ENCODE measurements around the gene INO80B. TPM values are rescaled to one million over a fixed set of nuclear protein-coding genes. Genes with fewer than 3 reads are reported as not detected.

INO80B gene
- total RNA-seq, result 14.3 and 15.0 TPM in 2 replicates

DNA sequence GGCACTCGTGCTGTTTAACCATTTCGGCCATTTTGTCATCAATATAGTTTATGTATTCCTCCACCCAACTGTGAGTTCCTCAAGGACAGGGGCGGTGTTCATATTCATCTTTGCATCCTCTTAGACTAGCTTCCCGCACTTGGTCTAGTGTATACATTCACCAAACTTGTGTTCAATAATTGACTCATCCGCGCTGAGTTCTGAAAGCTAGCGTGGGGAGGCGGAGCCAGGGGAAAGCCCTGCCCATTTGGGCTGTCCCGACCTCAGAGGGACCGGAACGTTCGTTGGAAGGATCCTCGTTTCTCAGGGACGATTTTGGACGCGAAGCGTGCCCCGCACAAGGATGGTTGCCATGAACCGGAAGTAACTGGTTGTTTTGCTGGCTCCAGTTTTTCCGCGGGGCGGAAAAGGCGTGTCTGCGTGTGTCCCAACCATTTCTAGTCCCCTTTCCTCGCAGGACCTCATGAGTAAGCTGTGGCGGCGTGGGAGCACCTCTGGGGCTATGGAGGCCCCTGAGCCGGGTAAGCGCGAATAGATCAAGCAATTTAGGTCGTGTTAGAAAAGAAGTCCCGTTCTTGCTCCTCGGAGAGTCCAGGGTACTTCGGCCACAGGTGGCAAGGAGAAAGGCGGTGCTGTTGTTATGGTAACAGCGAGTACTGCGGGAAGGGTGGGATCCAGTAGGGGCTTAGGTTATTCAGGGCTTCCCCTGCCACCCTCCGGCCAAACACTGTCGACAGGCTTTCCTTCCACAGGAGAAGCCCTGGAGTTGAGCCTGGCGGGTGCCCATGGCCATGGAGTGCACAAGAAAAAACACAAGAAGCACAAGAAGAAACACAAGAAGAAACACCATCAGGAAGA, at the start of gene INO80B:
TSS of gene INO80B (plus strand) at position 434 of the 858 bp plus-strand sequence. CDS start at position 464, 30 bp downstream.

GRCh38 chr2:74421221-74421870, 33.5 kb upstream of the INO80B start, which contains the start of the genes C2orf81 and WDR54:
Gene C2orf81 (minus strand): TSS chr2:74421619. CDS start chr2:74421560, 59 bp downstream.
Gene WDR54 (plus strand): TSS chr2:74421730. CDS start chr2:74422154, 424 bp downstream.

DNA sequence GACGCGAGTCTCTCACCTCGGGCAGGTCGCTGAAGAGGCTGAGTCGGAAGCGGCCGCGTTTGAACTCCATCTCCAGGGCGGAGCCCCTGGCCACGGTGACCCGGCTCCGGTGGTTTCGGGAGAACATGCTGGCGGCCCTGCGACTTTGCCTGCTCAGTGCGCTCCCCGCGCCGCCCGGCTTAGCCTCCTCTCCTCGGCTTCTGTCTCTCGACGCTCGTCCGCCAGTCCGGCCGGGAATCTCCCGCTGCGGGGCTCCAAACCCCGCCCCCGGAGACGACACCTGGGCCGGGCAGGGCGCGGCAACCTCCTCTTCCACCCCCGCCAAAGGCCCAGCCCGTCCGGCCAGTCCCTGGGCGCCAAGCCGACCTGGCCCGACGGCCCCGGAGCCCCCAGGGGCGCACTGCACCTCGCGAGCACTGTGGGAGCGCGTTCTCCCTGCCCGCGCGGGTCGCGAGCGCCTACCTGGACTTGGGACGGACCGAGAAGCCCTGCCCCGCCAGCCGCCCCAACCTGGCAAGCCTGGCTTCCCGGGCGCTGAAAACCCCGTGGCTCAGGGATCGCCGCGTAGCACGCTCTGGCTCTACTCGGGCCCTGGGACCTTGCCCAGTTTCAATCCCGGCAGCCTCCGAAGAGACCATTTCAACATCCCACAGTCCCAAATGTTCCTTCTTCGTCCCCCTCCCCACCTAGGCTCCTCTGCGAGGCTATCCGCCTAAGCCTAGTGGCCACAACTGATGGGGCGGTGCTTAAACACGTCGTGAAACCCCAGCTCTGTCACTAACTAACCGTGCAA, 13.0 kb upstream of the INO80B start, which contains the start of gene RTKN:
TSS of gene RTKN (minus strand) at position 248 of the 793 bp plus-strand sequence. CDS start at position 127, 121 bp downstream.

GRCh38 chr2:74458132-74458937, 3.4 kb downstream of the INO80B start, which contains the start of gene WBP1:
Gene WBP1 (plus strand): TSS chr2:74458438. CDS start chr2:74458603, 165 bp downstream.

DNA sequence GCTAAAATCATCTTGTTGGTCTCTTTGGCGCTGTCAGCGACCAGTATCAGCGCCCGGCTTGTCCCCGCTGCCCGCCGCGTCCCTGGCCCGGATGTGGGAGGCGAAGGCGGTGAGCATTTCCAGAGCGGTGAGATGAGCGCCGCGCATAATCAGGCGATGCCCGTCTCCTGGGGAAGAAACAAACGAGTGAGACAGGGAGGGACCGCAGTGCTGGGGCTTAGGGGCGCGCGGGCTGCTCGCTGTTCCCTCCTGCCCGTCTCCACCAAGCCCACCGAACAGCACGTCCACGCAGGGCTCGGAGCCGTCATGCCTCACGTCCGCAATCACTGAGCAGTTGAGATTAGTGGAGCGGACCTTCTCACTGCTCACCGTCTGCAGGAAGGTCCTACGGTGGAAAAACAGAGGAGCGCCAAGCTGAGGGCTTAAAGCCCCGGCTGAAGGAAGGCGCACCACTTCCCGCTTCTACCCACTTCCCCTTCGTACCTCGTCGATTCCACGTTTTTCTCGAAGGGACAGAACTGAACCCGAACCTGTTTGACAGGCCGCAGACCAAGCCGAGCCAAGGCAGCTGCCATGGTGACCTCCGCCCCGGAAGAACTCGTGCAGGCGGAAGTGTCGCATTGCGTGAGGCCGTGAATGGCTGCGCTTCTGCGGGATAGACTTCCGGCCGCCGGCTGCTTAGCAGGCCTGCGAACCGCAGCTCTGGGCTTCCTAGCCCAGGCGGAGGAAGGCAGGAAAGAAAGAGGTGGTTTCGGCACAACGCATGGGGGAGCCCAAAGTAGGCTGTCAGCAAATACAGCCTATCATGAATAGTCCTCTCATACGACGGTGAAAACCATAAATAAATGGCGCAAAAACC, 17.4 kb downstream of the INO80B start, which contains the start of gene MRPL53:
TSS of gene MRPL53 (minus strand) at position 595 of the 859 bp plus-strand sequence. CDS start at position 575, 20 bp downstream.

GRCh38 chr2:74482801-74483674, 28.2 kb downstream of the INO80B start, which contains the start of the genes CCDC142 and TTC31:
Gene CCDC142 (minus strand): TSS chr2:74482998. CDS start chr2:74482837, 161 bp downstream.
Gene TTC31 (plus strand): TSS chr2:74483081. CDS start chr2:74483096, 15 bp downstream.

DNA sequence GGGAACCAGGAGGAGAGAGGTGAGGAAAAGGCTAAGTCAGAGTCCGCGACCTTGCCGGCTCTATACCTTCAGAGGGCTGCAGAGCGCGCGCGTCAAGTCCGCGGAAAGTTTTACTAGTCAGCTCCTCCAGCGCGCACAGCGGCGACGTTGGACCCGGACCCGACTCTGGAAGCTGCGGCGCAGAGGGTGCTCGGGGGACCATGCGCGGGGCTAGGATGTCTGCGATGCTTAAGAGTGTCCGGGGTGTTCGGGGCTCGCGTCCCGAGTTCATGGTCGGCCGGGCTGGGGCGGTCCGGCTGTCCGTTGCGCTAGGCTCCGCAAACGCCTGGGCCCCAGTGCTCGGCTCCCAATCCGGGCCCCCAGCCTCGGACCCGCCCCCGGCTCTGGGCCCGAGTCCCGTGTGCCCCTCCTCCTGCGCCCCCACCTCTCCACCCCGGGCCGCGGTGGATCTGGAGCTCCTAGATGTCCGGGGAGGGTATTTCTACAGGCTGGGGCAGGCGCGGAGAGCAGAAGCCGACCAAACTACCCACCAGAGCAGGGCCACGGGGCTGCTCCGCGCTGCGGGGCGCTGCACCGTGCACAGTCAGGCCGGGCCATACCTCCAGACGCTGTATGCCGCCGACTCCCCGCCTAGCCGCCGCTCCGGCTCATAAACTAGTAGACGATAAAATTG, 44.5 kb downstream of the INO80B start, which contains the start of gene LBX2:
TSS of gene LBX2 (minus strand) at position 337 of the 673 bp plus-strand sequence. CDS start at position 271, 66 bp downstream.

GRCh38 chr2:74507145-74507925, 52.4 kb downstream of the INO80B start, which contains the start of gene PCGF1:
Gene PCGF1 (minus strand): TSS chr2:74507695. CDS start chr2:74507668, 27 bp downstream.

Other genes starting within 250 kb of the INO80B start
- under 0.01 and 0.31 TPM in 2 replicates for gene SLC4A5, start 111.7 kb upstream of the INO80B start, total RNA-seq
- gene DCTN1, start 74.8 kb upstream of the INO80B start, total RNA-seq, result 185 TPM in 2 replicates
- 0.87 and 1.1 TPM in 2 replicates for gene C2orf81, start 33.5 kb upstream of the INO80B start, total RNA-seq
- 24.7 and 32.9 TPM in 2 replicates for gene WDR54, start 33.4 kb upstream of the INO80B start, total RNA-seq
- gene RTKN, start 13.2 kb upstream of the INO80B start, total RNA-seq, result 14.3 and 15.8 TPM in 2 replicates
- gene WBP1, start 3.4 kb downstream of the INO80B start, total RNA-seq, result 45.6 and 57.9 TPM in 2 replicates
- gene MOGS, start 10.3 kb downstream of the INO80B start, total RNA-seq, result 44.3 and 53.5 TPM in 2 replicates
- gene MRPL53, start 17.6 kb downstream of the INO80B start, total RNA-seq, result 31.5 and 42.1 TPM in 2 replicates
- gene CCDC142, start 27.9 kb downstream of the INO80B start, total RNA-seq, result 15.9 and 24.3 TPM in 2 replicates
- 9.4 and 11.5 TPM in 2 replicates for gene TTC31, start 28.0 kb downstream of the INO80B start, total RNA-seq
- 1.6 and 2.2 TPM in 2 replicates for gene LBX2, start 44.5 kb downstream of the INO80B start, total RNA-seq
- 27.6 and 31.1 TPM in 2 replicates for gene PCGF1, start 52.6 kb downstream of the INO80B start, total RNA-seq
- 0.06 TPM in 1 of 2 replicates, not detected in the other for gene TLX2, start 59.4 kb downstream of the INO80B start, total RNA-seq
- gene DQX1, start 71.1 kb downstream of the INO80B start, total RNA-seq, result 0.12 TPM in 1 of 2 replicates, not detected in the other
- 68.1 and 85.1 TPM in 2 replicates for gene AUP1, start 74.6 kb downstream of the INO80B start, total RNA-seq
- 38.1 and 51.3 TPM in 2 replicates for gene HTRA2, start 74.8 kb downstream of the INO80B start, total RNA-seq
- 66.2 and 155 TPM in 2 replicates for gene LOXL3, start 98.9 kb downstream of the INO80B start, total RNA-seq
- gene DOK1, start 99.6 kb downstream of the INO80B start, total RNA-seq, result 43.4 and 115 TPM in 2 replicates
- 0.06 and 0.26 TPM in 2 replicates for gene M1AP, start 193.2 kb downstream of the INO80B start, total RNA-seq
- 6.5 and 7.5 TPM in 2 replicates for gene SEMA4F, start 199.2 kb downstream of the INO80B start, total RNA-seq